Left renal cortex interstitium (tissue), 4 donors: ENCODE data around the gene HEATR5A. TPM values are rescaled to one million over a fixed set of nuclear protein-coding genes. Genes with fewer than 3 reads are reported as not detected.

Experiments
- DNase-seq, 4 donors: peaks; one replicate each; pipeline ENCODE4 v3.0.0-alpha.2; 2013; ENCODE audit warnings: low read depth in 4 of 4, low spot score in 2 of 4, missing footprints in 1 of 4
- polyA plus RNA-seq, 4 donors: library from polyadenylated mRNA; unstranded; fragments of 120-200 nt; gene quantifications; one replicate each; pipeline ENCODE4 v1.2.1, GENCODE V29; 2013; ENCODE audit not compliant: insufficient read length in 4 of 4

Gene HEATR5A
- polyA plus RNA-seq, 4 donors, result 16.9 to 19.4 (median 17.8) TPM

- DNase-seq, result no peak
Observed at GRCh38 chr14:31428011-31428410, 7.7 kb upstream of the HEATR5A start.

- DNase-seq, result no peak
Observed at GRCh38 chr14:31426663-31427062, 6.3 kb upstream of the HEATR5A start.

GRCh38 chr14:31425905-31426304 lies 5.6 kb upstream of the HEATR5A start:
- no peak for DNase-seq

GRCh38 chr14:31421200-31421599 lies 850 bp upstream of the HEATR5A start:
- no peak for DNase-seq

GRCh38 chr14:31419967-31420318 lies 407 bp downstream of the HEATR5A start:
- DNase-seq, result peak in 2 of 4 donors; percentile 18 to 19

GRCh38 chr14:31419179-31419966 lies 977 bp downstream of the HEATR5A start:
- peak in 3 of 4 donors; percentile 11 to 24 (median 22) for DNase-seq

- no peak for DNase-seq
Observed at GRCh38 chr14:31418440-31418839, 1.9 kb downstream of the HEATR5A start.

GRCh38 chr14:31414190-31414833 lies 6.0 kb downstream of the HEATR5A start:
- no peak for DNase-seq

- no peak for DNase-seq
Observed at GRCh38 chr14:31411218-31411727, 9.1 kb downstream of the HEATR5A start.

- DNase-seq, result no peak
Observed at GRCh38 chr14:31410048-31410650, 10.2 kb downstream of the HEATR5A start.

- DNase-seq, result no peak
Observed at GRCh38 chr14:31408421-31408820, 11.9 kb downstream of the HEATR5A start.

- DNase-seq, result no peak
Observed at GRCh38 chr14:31405599-31406232, 14.6 kb downstream of the HEATR5A start.

GRCh38 chr14:31405106-31405505 lies 15.2 kb downstream of the HEATR5A start:
- no peak for DNase-seq

- DNase-seq, result no peak
Observed at GRCh38 chr14:31403707-31404106, 16.6 kb downstream of the HEATR5A start.

GRCh38 chr14:31402764-31403439 lies 17.4 kb downstream of the HEATR5A start:
- no peak for DNase-seq

- no peak for DNase-seq
Observed at GRCh38 chr14:31401369-31401932, 18.9 kb downstream of the HEATR5A start.

GRCh38 chr14:31400031-31400638 lies 20.2 kb downstream of the HEATR5A start:
- no peak for DNase-seq

- no peak for DNase-seq
Observed at GRCh38 chr14:31395572-31396205, 24.7 kb downstream of the HEATR5A start.

GRCh38 chr14:31395119-31395518 lies 25.2 kb downstream of the HEATR5A start:
- DNase-seq, result no peak
